B cell (primary cell): ENCODE results near the gene TGFBR3.

Experiments used
- EZH2 ChIP-seq: IDR thresholded peaks from 2 replicates; pipeline ENCODE4 v1.6.1; 2012; ENCODE audit warnings: borderline replicate concordance, low read depth, mild to moderate bottlenecking, moderate library complexity, low read length; ENCODE audit not compliant: insufficient read depth, poor library complexity, severe bottlenecking
- TF ChIP-seq, protein P1 (sequence below): fragments of 200-600 bp; IDR thresholded peaks from one replicate; pipeline ENCODE4 v1.8.0; 2022; ENCODE audit warnings: antibody characterized with exemption, mild to moderate bottlenecking

DNA sequence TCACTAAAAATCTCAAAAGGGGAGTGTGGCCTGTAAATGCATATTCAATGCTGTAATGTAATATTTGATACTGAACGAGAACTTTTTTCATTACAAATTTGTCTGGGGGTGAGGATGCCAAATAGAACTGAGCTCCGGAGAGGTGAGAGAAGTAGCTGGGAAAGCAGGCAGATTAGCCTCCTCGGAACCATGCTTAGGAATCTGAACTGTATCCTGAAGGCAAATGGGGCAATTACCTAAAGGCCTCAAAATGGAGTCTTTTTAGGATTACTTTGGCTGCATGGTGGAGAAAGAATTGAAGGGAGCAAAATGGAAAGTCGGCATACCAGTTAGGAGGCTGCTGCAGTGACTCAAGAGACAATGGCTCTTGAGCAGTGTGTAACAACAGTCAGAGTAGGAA, 206.5 kb downstream of the TGFBR3 start:
- no peak for TF ChIP-seq EZH2
- TF ChIP-seq, protein P1, sequence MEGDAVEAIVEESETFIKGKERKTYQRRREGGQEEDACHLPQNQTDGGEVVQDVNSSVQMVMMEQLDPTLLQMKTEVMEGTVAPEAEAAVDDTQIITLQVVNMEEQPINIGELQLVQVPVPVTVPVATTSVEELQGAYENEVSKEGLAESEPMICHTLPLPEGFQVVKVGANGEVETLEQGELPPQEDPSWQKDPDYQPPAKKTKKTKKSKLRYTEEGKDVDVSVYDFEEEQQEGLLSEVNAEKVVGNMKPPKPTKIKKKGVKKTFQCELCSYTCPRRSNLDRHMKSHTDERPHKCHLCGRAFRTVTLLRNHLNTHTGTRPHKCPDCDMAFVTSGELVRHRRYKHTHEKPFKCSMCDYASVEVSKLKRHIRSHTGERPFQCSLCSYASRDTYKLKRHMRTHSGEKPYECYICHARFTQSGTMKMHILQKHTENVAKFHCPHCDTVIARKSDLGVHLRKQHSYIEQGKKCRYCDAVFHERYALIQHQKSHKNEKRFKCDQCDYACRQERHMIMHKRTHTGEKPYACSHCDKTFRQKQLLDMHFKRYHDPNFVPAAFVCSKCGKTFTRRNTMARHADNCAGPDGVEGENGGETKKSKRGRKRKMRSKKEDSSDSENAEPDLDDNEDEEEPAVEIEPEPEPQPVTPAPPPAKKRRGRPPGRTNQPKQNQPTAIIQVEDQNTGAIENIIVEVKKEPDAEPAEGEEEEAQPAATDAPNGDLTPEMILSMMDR: no peak
